PC-3 (cell line): ENCODE results near the gene PAPPA. TPM values are rescaled to one million over a fixed set of nuclear protein-coding genes. Genes with fewer than 3 reads are reported as not detected.

Experiments used
- ATAC-seq: fragments of 200-7000 bp; cut with Tn5 transposase; 2 replicates; pipeline ENCODE4 v1.9.1; 2020; ENCODE audit warnings: mild to moderate bottlenecking, moderate library complexity
- BruUV-seq: library from RNA; stranded (reverse); fragments of 400-500 nt; replicated peaks from 2 replicates; lab custom pipeline; 2021; lab: Mats Ljungman, UMichigan
- CTCF ChIA-PET: fragments of 300-600 bp; sonication (Branson Sonifier 250); formaldehyde crosslinking; loops from one replicate; lab custom pipeline; 2022; ENCODE audit warnings: antibody characterized with exemption; lab: Charles Lee
- POLR2A ChIA-PET: fragments of 300-600 bp; sonication (Branson Sonifier 250); formaldehyde crosslinking; loops from one replicate; lab custom pipeline; 2022; ENCODE audit warnings: antibody characterized with exemption; ENCODE audit not compliant: unreplicated experiment; lab: Charles Lee
- DNase-seq: peaks from one replicate; pipeline ENCODE4 v3.0.0-alpha.2; 2015
- H2AFZ ChIP-seq: fragments of 300-600 bp; sonication (generic); 2 replicates; pipeline ENCODE4 v1.6.0; 2016; ENCODE audit warnings: antibody characterized with exemption, low read length
- H3F3A ChIP-seq: fragments of 300-600 bp; sonication (generic); one replicate; pipeline ENCODE4 v1.6.0; 2017; ENCODE audit warnings: antibody characterized with exemption, low read length, control low read depth, mild to moderate bottlenecking; ENCODE audit not compliant: unreplicated experiment
- H3K27ac ChIP-seq: fragments of 300-600 bp; sonication (generic); 2 replicates; pipeline ENCODE4 v1.5.1; 2016; ENCODE audit warnings: mild to moderate bottlenecking, low read length
- H3K27me3 ChIP-seq: fragments of 300-600 bp; sonication (generic); 2 replicates; pipeline ENCODE4 v1.6.1; 2016; ENCODE audit warnings: low read length, mixed read lengths
- H3K36me3 ChIP-seq: fragments of 300-600 bp; sonication (generic); 2 replicates; pipeline ENCODE4 v1.6.1; 2016; ENCODE audit warnings: low read depth, mixed run types, low read length, mixed read lengths
- H3K4me1 ChIP-seq: fragments of 300-600 bp; sonication (generic); 2 replicates; pipeline ENCODE4 v1.5.1; 2016; ENCODE audit warnings: low read length; ENCODE audit not compliant: insufficient read depth
- H3K4me2 ChIP-seq: fragments of 300-600 bp; sonication (generic); 2 replicates; pipeline ENCODE4 v1.6.0; 2016; ENCODE audit warnings: low read length
- H3K4me3 ChIP-seq: fragments of 300-600 bp; sonication (generic); 2 replicates; pipeline ENCODE4 v1.5.1; 2016; ENCODE audit warnings: mild to moderate bottlenecking, low read length, mixed read lengths
- H3K79me2 ChIP-seq: fragments of 300-600 bp; sonication (generic); 2 replicates; pipeline ENCODE4 v1.6.1; 2017; ENCODE audit warnings: low read length, mixed read lengths
- H3K9ac ChIP-seq: fragments of 300-600 bp; sonication (generic); 2 replicates; pipeline ENCODE4 v1.6.0; 2016; ENCODE audit warnings: mild to moderate bottlenecking, low read length
- H3K9me2 ChIP-seq: fragments of 300-600 bp; sonication (generic); replicated peaks from 2 replicates; pipeline ENCODE4 v1.6.1; 2016; ENCODE audit warnings: mixed run types, low read length, mixed read lengths
- H3K9me3 ChIP-seq: fragments of 300-600 bp; sonication (generic); 2 replicates; pipeline ENCODE4 v1.6.1; 2016; ENCODE audit warnings: low read length, mixed read lengths
- H4K20me1 ChIP-seq: fragments of 300-600 bp; sonication (generic); 2 replicates; pipeline ENCODE4 v1.6.1; 2016; ENCODE audit warnings: low read length, mixed read lengths
- EZH2 ChIP-seq: fragments of 300-600 bp; sonication (generic); IDR thresholded peaks from one replicate; pipeline ENCODE4 v1.6.1; 2017; ENCODE audit warnings: antibody characterized with exemption, mild to moderate bottlenecking, low read length; ENCODE audit not compliant: unreplicated experiment
- EZH2phosphoT487 ChIP-seq: fragments of 300-600 bp; sonication (generic); IDR thresholded peaks from 2 replicates; pipeline ENCODE4 v1.6.1; 2018; ENCODE audit warnings: mild to moderate bottlenecking, antibody characterized with exemption, low read length, borderline replicate concordance
- intact Hi-C: fragments of 100-400 bp; cut with micrococcal nuclease; formaldehyde crosslinking; loops from 2 replicates; pipeline ENCODE4 v1.9.0; 2023
- total RNA-seq: library from RNA; depleted of rRNA; stranded (reverse); fragments of >200 nt; gene quantifications from 2 replicates; pipeline ENCODE4 v1.2.3, GENCODE V29; 2014
- TF ChIP-seq, protein P1 (sequence below): fragments of 300-600 bp; sonication (generic); conservative IDR thresholded peaks from 2 replicates; pipeline ENCODE4 v1.5.1; 2017; ENCODE audit warnings: antibody characterized with exemption, low read depth, mild to moderate bottlenecking, low read length

The PAPPA gene
- total RNA-seq, 1 experiment from 2014 or later: not detected

DNA sequence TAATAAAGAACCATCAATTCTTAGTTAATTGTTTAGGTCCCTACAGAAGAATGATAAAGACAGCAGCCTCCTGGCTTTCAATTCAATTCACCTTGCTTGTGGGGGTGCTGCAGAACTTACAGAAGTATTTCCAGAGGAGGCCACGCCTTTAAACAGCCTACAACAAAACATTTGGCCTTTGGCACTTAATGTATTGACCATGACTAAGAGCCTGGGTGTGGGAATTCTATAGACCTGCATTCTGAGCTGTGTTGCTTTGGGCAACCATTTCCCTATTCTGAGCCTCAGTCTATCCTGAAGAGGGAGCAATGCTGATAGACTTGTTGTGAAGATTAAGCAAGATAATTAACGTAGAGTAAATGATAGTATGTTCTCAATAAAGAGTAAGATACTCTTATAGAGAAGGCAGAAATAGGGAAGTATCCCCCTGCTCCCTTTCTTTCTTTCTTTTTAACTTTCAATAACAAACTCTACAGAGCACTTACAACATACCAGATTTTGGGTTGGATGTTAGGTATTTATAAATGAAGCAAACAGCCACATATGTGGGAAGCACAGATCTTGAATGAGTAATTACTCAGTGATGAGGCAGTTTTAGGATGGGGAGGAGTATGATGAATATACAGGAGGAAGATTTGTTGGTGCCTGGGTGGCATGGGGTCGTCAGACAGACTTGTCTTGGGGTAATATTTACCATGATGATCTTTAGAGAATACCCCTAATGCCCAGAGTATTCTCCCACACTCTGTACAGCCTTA is 28.4 kb downstream of the PAPPA start:
- Histone ChIP-seq H3K27ac (no peak overlapping the region), H3K4me3 (no peak overlapping the region), H4K20me1 (no peaks in the 10 kb centered on the region), H2AFZ (no peak overlapping the region), H3K79me2 (no peaks in the 10 kb centered on the region), H3K36me3 (no peaks in the 10 kb centered on the region), H3F3A (no peaks in the 10 kb centered on the region), H3K4me2 (no peak overlapping the region), H3K9ac (no peak overlapping the region), H3K9me2 (no peaks in the 10 kb centered on the region), H3K4me1 (no peaks in the 10 kb centered on the region), H3K9me3 (no peaks in the 10 kb centered on the region), H3K27me3 (peaks cover 24% of the 10 kb centered on the region; the same call in 1 of the 2 replicates)
- TF ChIP-seq EZH2phosphoT487 (no peak), EZH2 (no peak)
- TF ChIP-seq, protein P1, sequence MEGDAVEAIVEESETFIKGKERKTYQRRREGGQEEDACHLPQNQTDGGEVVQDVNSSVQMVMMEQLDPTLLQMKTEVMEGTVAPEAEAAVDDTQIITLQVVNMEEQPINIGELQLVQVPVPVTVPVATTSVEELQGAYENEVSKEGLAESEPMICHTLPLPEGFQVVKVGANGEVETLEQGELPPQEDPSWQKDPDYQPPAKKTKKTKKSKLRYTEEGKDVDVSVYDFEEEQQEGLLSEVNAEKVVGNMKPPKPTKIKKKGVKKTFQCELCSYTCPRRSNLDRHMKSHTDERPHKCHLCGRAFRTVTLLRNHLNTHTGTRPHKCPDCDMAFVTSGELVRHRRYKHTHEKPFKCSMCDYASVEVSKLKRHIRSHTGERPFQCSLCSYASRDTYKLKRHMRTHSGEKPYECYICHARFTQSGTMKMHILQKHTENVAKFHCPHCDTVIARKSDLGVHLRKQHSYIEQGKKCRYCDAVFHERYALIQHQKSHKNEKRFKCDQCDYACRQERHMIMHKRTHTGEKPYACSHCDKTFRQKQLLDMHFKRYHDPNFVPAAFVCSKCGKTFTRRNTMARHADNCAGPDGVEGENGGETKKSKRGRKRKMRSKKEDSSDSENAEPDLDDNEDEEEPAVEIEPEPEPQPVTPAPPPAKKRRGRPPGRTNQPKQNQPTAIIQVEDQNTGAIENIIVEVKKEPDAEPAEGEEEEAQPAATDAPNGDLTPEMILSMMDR: no peak
- POLR2A ChIA-PET: no interaction called here
- intact Hi-C loops: no loop called here
- BruUV-seq: no TSS peak
- DNase-seq: no peak
- no peak for ATAC-seq
- CTCF ChIA-PET: no interaction called here

DNA sequence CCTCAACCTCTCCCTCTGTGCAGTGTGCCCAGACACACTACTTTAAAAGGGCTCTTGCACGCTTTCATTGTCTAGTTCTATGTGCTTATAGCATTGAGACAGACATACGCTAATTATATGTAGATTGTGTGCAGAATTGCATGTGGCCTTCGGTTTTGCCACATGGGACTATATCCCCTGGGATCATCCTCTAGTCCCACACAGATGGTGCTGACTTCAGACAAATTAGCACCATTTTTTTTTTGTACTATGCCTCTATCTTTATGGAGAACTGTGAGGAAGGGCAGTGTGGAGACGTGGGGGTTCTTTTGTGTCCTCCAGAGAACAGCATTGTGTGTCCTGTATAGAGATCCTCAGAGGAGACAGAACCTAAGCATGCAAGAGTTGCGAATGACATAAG is 29.3 kb downstream of the PAPPA start:
- Histone ChIP-seq H3K27me3 (peaks cover 24% of the 10 kb centered on the region; the same call in 1 of the 2 replicates), H3K36me3 (no peaks in the 10 kb centered on the region), H4K20me1 (no peaks in the 10 kb centered on the region), H3K9ac (no peak overlapping the region), H3K4me3 (no peak overlapping the region), H3K79me2 (no peaks in the 10 kb centered on the region), H3K4me2 (no peak overlapping the region), H3K9me3 (no peaks in the 10 kb centered on the region), H3F3A (no peaks in the 10 kb centered on the region), H3K4me1 (no peaks in the 10 kb centered on the region), H3K9me2 (no peaks in the 10 kb centered on the region), H3K27ac (no peak overlapping the region), H2AFZ (no peak overlapping the region)
- ATAC-seq: no peak
- intact Hi-C loops: no loop called here
- ChIA-PET CTCF (no interaction called here), POLR2A (no interaction called here)
- no TSS peak for BruUV-seq
- no peak for TF ChIP-seq EZH2phosphoT487
- TF ChIP-seq, protein P1: no peak
- TF ChIP-seq EZH2: no peak
- DNase-seq: no peak

DNA sequence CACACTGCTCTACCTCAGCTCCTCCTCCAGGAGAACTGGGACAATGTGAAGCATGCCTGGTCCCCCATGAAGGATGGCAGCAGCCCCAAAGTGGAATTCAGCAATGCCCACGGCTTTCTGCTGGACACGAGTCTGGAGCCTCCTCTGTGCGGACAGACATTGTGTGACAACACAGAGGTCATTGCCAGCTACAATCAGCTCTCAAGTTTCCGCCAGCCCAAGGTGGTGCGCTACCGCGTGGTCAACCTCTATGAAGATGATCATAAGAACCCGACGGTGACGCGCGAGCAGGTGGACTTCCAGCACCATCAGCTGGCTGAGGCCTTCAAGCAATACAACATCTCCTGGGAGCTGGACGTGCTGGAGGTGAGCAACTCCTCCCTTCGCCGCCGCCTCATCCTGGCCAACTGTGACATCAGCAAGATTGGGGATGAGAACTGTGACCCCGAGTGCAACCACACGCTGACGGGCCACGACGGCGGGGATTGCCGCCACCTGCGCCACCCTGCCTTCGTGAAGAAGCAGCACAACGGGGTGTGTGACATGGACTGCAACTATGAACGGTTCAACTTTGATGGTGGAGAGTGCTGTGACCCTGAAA is 34.1 kb downstream of the PAPPA start:
- DNase-seq (no peak), ATAC-seq (no peak)
- Histone ChIP-seq H2AFZ (no peak overlapping the region), H3F3A (no peaks in the 10 kb centered on the region), H3K9ac (no peak overlapping the region), H3K9me3 (no peaks in the 10 kb centered on the region), H3K36me3 (no peaks in the 10 kb centered on the region), H3K4me2 (no peak overlapping the region), H3K9me2 (no peaks in the 10 kb centered on the region), H3K4me1 (peaks cover 29% of the 10 kb centered on the region), H4K20me1 (no peaks in the 10 kb centered on the region), H3K79me2 (no peaks in the 10 kb centered on the region), H3K27ac (no peak overlapping the region), H3K4me3 (no peak overlapping the region), H3K27me3 (peaks cover 19% of the 10 kb centered on the region; the same call in 1 of the 2 replicates)
- ChIA-PET POLR2A (no interaction called here), CTCF (no interaction called here)
- intact Hi-C loops: no loop called here
- BruUV-seq: no TSS peak
- TF ChIP-seq EZH2phosphoT487 (no peak), EZH2 (no peak)
- TF ChIP-seq, protein P1: no peak
